Ovary (tissue), 3 donors: ENCODE results near the gene ADAM12.

Experiments
- POLR2A ChIP-seq: fragments of 450-650 bp; IDR thresholded peaks from one replicate; pipeline ENCODE4 v1.6.1; 2017; ENCODE audit warnings: antibody characterized with exemption, mild to moderate bottlenecking, moderate library complexity
- TF ChIP-seq, protein P1 (sequence below), 3 donors: fragments of 450-650 bp in 2 of 3; fragments of 200-600 bp in 1 of 3; IDR thresholded peaks; one replicate each; pipeline versions ENCODE4 v1.5.1 to v1.8.0; 2016 to 2022; ENCODE audit warnings: antibody characterized with exemption in 3 of 3, mild to moderate bottlenecking in 1 of 3
- donor health status: DM: no; HTN: no; CAD: no.

DNA sequence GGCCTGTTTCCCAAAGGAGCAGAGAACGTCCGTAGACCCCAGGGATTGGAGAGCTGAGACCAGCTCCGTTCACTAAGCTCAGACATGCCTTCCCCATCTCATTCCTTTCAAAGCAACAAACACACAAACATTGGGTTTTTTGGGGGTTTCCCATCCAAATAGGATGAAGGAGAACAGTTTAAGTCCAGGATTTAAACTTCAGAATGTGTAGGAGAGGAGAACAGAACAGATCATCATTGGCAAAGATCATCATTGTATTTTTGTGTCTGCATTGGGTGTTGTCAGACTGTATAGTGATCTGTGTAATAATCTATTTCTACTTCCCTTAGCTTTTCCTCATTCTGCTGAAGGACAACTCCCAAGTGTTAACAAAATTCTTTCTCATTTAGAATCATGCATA lies 314.0 kb downstream of the ADAM12 start:
- TF ChIP-seq POLR2A = no peak
- TF ChIP-seq, protein P1, sequence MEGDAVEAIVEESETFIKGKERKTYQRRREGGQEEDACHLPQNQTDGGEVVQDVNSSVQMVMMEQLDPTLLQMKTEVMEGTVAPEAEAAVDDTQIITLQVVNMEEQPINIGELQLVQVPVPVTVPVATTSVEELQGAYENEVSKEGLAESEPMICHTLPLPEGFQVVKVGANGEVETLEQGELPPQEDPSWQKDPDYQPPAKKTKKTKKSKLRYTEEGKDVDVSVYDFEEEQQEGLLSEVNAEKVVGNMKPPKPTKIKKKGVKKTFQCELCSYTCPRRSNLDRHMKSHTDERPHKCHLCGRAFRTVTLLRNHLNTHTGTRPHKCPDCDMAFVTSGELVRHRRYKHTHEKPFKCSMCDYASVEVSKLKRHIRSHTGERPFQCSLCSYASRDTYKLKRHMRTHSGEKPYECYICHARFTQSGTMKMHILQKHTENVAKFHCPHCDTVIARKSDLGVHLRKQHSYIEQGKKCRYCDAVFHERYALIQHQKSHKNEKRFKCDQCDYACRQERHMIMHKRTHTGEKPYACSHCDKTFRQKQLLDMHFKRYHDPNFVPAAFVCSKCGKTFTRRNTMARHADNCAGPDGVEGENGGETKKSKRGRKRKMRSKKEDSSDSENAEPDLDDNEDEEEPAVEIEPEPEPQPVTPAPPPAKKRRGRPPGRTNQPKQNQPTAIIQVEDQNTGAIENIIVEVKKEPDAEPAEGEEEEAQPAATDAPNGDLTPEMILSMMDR (IDR thresholded peaks at IDR 0.05) = no peak
